ENCODE data around the gene CD2BP2. TPM values are rescaled to one million over a fixed set of nuclear protein-coding genes. Genes with fewer than 3 reads are reported as not detected.
A peak's percentile ranks its signal among the peaks of the same experiment; 100 is the strongest.

The CD2BP2 gene
- total and polyA plus RNA-seq, 2 of the 13 experiments (the other 11 are each of a cell fraction or from before 2014, with no cell fraction given) = 24.9 to 54.6 TPM

DNA sequence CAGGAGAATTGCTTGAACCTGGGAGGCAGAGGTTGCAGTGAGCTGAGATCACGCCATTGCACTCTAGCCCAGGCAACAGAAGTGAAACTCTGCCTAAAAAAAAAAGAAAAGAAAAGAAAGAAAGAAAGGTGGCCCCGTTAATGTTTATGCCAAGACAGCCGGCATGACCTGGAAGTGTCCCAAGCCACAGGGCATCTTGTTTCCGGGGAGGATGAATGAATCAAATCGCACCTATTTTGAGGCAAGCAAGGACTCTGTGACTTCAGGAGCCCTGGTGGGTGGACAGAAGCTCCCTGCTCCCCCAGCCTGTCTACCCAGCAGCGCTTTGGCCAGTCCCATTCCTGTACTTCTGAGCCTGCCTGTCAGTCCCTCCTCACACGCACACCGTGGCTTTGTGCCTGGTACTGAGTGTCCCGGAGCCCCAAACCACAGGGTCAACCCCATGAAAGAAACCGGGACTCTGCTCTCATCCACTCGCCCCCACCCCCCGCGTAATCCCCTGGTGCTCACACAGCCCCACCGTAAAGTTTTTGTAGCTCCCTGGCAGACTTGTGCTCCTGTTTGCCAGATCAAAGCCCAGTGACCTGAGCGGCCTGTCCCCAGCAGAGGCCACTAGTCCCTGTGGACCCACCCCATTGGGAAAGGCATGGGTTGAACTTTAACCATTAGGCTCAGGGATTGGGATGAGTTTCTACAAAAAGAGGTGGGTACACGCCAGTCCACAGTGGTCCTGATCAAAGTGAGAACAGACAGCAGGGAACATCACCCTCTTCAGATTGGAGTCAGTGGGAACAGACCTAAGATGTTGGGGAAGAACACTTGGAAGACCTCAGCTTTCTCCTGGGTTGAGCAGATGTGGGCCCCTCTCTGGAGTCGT lies 19.3 kb downstream of the CD2BP2 start (continued):
- TF ChIP-seq, protein P1, sequence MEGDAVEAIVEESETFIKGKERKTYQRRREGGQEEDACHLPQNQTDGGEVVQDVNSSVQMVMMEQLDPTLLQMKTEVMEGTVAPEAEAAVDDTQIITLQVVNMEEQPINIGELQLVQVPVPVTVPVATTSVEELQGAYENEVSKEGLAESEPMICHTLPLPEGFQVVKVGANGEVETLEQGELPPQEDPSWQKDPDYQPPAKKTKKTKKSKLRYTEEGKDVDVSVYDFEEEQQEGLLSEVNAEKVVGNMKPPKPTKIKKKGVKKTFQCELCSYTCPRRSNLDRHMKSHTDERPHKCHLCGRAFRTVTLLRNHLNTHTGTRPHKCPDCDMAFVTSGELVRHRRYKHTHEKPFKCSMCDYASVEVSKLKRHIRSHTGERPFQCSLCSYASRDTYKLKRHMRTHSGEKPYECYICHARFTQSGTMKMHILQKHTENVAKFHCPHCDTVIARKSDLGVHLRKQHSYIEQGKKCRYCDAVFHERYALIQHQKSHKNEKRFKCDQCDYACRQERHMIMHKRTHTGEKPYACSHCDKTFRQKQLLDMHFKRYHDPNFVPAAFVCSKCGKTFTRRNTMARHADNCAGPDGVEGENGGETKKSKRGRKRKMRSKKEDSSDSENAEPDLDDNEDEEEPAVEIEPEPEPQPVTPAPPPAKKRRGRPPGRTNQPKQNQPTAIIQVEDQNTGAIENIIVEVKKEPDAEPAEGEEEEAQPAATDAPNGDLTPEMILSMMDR (CRISPR knock-in tag; IDR thresholded peaks at IDR 0.05) = peak; percentile 56
- TF ChIP-seq, protein P2, sequence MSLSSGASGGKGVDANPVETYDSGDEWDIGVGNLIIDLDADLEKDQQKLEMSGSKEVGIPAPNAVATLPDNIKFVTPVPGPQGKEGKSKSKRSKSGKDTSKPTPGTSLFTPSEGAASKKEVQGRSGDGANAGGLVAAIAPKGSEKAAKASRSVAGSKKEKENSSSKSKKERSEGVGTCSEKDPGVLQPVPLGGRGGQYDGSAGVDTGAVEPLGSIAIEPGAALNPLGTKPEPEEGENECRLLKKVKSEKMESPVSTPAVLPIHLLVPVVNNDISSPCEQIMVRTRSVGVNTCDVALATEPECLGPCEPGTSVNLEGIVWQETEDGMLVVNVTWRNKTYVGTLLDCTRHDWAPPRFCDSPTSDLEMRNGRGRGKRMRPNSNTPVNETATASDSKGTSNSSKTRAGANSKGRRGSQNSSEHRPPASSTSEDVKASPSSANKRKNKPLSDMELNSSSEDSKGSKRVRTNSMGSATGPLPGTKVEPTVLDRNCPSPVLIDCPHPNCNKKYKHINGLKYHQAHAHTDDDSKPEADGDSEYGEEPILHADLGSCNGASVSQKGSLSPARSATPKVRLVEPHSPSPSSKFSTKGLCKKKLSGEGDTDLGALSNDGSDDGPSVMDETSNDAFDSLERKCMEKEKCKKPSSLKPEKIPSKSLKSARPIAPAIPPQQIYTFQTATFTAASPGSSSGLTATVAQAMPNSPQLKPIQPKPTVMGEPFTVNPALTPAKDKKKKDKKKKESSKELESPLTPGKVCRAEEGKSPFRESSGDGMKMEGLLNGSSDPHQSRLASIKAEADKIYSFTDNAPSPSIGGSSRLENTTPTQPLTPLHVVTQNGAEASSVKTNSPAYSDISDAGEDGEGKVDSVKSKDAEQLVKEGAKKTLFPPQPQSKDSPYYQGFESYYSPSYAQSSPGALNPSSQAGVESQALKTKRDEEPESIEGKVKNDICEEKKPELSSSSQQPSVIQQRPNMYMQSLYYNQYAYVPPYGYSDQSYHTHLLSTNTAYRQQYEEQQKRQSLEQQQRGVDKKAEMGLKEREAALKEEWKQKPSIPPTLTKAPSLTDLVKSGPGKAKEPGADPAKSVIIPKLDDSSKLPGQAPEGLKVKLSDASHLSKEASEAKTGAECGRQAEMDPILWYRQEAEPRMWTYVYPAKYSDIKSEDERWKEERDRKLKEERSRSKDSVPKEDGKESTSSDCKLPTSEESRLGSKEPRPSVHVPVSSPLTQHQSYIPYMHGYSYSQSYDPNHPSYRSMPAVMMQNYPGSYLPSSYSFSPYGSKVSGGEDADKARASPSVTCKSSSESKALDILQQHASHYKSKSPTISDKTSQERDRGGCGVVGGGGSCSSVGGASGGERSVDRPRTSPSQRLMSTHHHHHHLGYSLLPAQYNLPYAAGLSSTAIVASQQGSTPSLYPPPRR (CRISPR knock-in tag; IDR thresholded peaks at IDR 0.05; ENCODE audit: borderline replicate concordance) = peak; percentile 58; the same call in 1 of the 2 replicates
- TF ChIP-seq THAP11 (CRISPR knock-in tag; IDR thresholded peaks at IDR 0.05) (no peak; the same call in 1 of the 2 replicates), MAFF (IDR thresholded peaks at IDR 0.05; ENCODE audit: low read depth, low read length) (0 out of 2 replicates have a peak, but pooled peaks have one; percentile 1), MEIS2 (CRISPR knock-in tag; IDR thresholded peaks at IDR 0.05) (no peak; the same call in 1 of the 2 replicates), ZNF720 (CRISPR knock-in tag; IDR thresholded peaks at IDR 0.05) (no peak), MEIS1 (CRISPR knock-in tag; IDR thresholded peaks at IDR 0.05; ENCODE audit: borderline replicate concordance) (no peak), ZNF543 (CRISPR knock-in tag; IDR thresholded peaks at IDR 0.05) (no peak), ZNF256 (CRISPR knock-in tag; conservative IDR thresholded peaks at IDR 0.05) (peak; percentile 65; the same call in 1 of the 2 replicates), ZNF274 (CRISPR knock-in tag; IDR thresholded peaks at IDR 0.05) (peak; percentile 72; the same call in 1 of the 2 replicates), TOPORS (CRISPR knock-in tag; IDR thresholded peaks at IDR 0.05) (peak; percentile 75), MTF1 (CRISPR knock-in tag; IDR thresholded peaks at IDR 0.05) (no peak), ATF1 (CRISPR knock-in tag; IDR thresholded peaks at IDR 0.05) (no peak), ZBTB43 (CRISPR knock-in tag; conservative IDR thresholded peaks at IDR 0.05) (peak; percentile 40; the same call in 1 of the 2 replicates)
- TF ChIP-seq, protein P3, sequence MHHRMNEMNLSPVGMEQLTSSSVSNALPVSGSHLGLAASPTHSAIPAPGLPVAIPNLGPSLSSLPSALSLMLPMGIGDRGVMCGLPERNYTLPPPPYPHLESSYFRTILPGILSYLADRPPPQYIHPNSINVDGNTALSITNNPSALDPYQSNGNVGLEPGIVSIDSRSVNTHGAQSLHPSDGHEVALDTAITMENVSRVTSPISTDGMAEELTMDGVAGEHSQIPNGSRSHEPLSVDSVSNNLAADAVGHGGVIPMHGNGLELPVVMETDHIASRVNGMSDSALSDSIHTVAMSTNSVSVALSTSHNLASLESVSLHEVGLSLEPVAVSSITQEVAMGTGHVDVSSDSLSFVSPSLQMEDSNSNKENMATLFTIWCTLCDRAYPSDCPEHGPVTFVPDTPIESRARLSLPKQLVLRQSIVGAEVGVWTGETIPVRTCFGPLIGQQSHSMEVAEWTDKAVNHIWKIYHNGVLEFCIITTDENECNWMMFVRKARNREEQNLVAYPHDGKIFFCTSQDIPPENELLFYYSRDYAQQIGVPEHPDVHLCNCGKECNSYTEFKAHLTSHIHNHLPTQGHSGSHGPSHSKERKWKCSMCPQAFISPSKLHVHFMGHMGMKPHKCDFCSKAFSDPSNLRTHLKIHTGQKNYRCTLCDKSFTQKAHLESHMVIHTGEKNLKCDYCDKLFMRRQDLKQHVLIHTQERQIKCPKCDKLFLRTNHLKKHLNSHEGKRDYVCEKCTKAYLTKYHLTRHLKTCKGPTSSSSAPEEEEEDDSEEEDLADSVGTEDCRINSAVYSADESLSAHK (CRISPR knock-in tag; IDR thresholded peaks at IDR 0.05; ENCODE audit: borderline replicate concordance) = no peak
- TF ChIP-seq, protein P4, sequence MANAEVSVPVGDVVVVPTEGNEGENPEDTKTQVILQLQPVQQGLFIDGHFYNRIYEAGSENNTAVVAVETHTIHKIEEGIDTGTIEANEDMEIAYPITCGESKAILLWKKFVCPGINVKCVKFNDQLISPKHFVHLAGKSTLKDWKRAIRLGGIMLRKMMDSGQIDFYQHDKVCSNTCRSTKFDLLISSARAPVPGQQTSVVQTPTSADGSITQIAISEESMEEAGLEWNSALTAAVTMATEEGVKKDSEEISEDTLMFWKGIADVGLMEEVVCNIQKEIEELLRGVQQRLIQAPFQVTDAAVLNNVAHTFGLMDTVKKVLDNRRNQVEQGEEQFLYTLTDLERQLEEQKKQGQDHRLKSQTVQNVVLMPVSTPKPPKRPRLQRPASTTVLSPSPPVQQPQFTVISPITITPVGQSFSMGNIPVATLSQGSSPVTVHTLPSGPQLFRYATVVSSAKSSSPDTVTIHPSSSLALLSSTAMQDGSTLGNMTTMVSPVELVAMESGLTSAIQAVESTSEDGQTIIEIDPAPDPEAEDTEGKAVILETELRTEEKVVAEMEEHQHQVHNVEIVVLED (CRISPR knock-in tag; IDR thresholded peaks at IDR 0.05; ENCODE audit: borderline replicate concordance) = no peak; the same call in 1 of the 2 replicates
